ENCODE measurements around the gene FARP1.

DNA sequence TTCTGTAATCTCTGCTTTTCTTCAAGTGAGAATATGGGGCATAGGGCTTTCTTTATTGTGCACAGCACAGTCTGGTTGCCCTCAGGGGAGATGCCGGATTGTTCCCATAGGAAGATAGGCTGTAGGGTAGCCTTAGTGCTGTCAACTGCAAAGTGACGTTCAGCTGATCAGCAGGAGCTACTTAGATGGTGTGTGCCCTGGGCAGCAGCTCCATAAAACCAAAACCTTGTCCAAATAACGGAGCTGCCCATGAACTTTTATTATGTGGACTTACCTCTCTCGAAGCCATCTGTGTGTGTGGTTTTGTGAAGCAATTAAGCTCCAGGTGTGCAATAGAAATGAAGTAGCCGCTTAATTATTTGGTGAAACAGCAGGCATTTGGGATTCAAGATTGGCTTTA lies 154.2 kb downstream of the FARP1 start:
- TF ChIP-seq, protein P1, sequence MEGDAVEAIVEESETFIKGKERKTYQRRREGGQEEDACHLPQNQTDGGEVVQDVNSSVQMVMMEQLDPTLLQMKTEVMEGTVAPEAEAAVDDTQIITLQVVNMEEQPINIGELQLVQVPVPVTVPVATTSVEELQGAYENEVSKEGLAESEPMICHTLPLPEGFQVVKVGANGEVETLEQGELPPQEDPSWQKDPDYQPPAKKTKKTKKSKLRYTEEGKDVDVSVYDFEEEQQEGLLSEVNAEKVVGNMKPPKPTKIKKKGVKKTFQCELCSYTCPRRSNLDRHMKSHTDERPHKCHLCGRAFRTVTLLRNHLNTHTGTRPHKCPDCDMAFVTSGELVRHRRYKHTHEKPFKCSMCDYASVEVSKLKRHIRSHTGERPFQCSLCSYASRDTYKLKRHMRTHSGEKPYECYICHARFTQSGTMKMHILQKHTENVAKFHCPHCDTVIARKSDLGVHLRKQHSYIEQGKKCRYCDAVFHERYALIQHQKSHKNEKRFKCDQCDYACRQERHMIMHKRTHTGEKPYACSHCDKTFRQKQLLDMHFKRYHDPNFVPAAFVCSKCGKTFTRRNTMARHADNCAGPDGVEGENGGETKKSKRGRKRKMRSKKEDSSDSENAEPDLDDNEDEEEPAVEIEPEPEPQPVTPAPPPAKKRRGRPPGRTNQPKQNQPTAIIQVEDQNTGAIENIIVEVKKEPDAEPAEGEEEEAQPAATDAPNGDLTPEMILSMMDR (IDR thresholded peaks at IDR 0.05; ENCODE audit: low read depth, low read length, poor library complexity, severe bottlenecking) = no peak
- no peak for TF ChIP-seq EZH2phosphoT487 (IDR thresholded peaks at IDR 0.05; ENCODE audit: borderline replicate concordance, low read length)

Data from DOHH2 (cell line).